Rectal smooth muscle tissue (tissue), 1 donor: ENCODE results near the gene THRB.
"Not testable (repeated sequence)": the region's sequence is repeated elsewhere in the genome, so short reads cannot be mapped to it uniquely, and the experiment has no call there.

ENCODE experiments used
- H3K27ac ChIP-seq: one replicate; pipeline ENCODE4 v1.7.0; 2013; ENCODE audit warnings: low read depth, low read length, inconsistent platforms
- H3K27me3 ChIP-seq: one replicate; pipeline ENCODE4 v1.7.0; 2013; ENCODE audit warnings: low read length; ENCODE audit not compliant: control insufficient read depth, insufficient read depth
- H3K36me3 ChIP-seq: one replicate; pipeline ENCODE4 v1.7.0; 2013; ENCODE audit warnings: low read length; ENCODE audit not compliant: control insufficient read depth, insufficient read depth
- H3K4me1 ChIP-seq: one replicate; pipeline ENCODE4 v1.7.0; 2013; ENCODE audit warnings: low read length; ENCODE audit not compliant: control insufficient read depth, insufficient read depth
- H3K4me3 ChIP-seq: one replicate; pipeline ENCODE4 v1.7.0; 2013; ENCODE audit warnings: low read length
- H3K9ac ChIP-seq: one replicate; pipeline ENCODE4 v1.7.0; 2013; ENCODE audit warnings: low read length

Gene THRB

DNA sequence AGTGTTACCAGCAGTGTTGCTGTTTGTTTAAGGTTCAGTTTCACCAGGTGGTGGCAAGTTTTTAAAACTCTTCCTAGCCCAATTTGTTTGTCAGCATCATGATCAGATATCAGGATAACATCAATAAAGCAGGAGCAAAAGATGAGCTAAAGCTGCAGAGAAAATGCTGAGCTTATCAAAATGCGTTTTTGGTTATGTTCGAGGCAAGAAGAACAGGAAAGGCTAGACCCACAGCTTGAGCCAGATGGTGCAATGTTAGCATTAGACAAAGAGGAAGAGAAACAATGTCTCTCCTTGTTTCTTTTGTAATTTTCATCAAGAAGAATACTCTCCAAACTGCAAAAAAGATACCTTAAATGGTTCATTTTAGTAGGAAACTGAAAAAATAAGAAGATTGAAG is 66.2 kb downstream of the THRB start:
- Histone ChIP-seq H3K9ac (no peak overlapping the region), H3K4me3 (no peak overlapping the region), H3K36me3 (no peaks in the 10 kb centered on the region), H3K4me1 (no peaks in the 10 kb centered on the region), H3K27ac (no peak overlapping the region), H3K27me3 (no peaks in the 10 kb centered on the region)

DNA sequence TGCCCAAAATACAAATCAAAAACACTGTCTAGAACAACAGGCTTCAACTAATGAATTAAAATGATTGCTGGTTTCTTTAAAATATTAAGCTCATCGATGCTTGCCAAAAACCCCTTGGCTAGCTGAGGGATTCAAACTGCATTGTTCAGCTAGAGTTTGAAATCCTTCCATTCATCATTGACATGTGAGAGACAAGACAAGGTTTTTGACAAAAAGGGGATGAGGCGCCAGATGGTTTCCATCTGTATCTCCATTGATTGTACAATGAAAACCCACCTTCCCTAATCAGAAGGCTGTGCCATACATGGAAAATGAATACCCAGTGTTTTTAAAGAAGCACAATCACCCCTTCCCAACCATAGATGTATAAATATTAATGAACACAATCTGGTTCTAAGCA is 67.8 kb downstream of the THRB start:
- Histone ChIP-seq H3K4me3 (no peak overlapping the region), H3K27me3 (no peaks in the 10 kb centered on the region), H3K36me3 (no peaks in the 10 kb centered on the region), H3K4me1 (no peaks in the 10 kb centered on the region), H3K27ac (no peak overlapping the region), H3K9ac (no peak overlapping the region)

DNA sequence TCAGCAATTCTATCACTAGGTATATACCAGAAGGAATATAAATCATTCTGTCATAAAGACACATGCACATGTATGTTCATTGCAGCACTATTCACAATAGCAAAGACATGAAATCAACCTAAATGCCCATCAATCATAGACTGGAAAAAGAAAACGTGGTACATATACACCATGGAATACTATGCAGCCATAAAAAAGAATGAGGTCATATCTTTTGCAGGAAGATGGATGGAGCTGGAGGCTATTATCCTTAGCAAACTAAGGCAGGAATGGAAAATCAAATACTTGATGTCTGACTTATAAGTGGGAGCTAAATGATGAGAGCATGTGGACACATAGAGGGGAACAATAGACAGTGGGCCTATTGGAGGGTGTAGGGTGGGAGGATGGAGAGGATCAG is 73.8 kb downstream of the THRB start:
- not testable (repeated sequence) for H3K36me3 ChIP-seq, H3K4me3 ChIP-seq, H3K27me3 ChIP-seq, H3K9ac ChIP-seq, H3K4me1 ChIP-seq, H3K27ac ChIP-seq

DNA sequence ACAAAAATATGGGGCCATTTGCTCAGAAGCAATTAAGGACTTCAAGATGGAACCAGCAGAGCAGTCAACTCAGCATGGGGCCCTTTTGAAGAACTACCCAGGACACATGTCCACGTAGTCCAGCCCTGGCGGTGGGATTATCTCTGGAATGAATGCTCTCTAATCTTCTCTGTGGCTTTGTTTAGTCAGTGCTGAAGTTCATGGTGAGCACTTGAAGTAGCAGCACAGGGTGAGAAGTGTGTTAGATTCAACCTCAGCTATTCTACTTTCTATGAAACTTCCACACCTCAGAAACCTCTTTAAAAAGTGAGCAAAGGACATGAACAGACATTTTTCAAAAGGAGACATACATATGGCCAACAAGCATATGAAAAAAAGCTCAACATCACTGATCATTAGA is 74.4 kb downstream of the THRB start:
- Histone ChIP-seq H3K27me3 (no peaks in the 10 kb centered on the region), H3K36me3 (no peaks in the 10 kb centered on the region), H3K27ac (no peak overlapping the region), H3K4me1 (no peaks in the 10 kb centered on the region), H3K9ac (no peak overlapping the region), H3K4me3 (no peak overlapping the region)

DNA sequence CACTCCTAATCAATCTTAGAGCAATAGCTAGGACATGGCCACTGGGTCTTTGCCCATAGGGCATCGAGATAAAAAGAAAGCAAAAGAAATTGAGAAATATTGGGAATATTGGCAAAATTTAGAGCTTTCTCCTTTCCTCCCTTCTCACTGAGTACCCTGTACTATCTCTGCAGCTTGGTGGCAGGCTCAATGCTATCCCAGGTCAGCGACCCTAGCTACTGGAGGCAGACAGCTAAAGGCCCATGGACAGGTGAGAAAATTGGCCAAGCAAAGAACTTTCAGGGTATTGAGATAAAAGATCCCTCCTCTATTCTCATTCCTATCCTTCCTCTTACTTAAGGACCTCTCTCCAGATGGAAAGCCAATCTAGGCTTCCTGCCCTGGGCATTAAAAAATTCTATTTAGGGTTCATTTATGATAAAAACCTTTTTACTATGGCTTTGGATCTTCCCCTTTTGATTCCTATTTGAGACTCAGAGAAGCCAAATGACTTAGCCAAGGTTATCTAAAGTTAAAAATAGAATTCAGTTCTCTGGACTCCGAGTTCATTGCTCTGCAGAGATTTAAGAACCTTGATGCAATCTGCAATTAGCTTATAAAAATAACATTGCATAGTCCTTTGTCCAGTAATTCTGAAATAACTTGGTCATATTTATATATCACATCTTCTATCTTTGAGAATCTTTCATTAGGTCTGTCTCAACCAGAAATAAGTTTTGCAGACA is 75.4 kb downstream of the THRB start:
- Histone ChIP-seq H3K9ac (no peak overlapping the region), H3K27me3 (no peaks in the 10 kb centered on the region), H3K36me3 (no peaks in the 10 kb centered on the region), H3K4me3 (no peak overlapping the region), H3K4me1 (no peaks in the 10 kb centered on the region), H3K27ac (no peak overlapping the region)

DNA sequence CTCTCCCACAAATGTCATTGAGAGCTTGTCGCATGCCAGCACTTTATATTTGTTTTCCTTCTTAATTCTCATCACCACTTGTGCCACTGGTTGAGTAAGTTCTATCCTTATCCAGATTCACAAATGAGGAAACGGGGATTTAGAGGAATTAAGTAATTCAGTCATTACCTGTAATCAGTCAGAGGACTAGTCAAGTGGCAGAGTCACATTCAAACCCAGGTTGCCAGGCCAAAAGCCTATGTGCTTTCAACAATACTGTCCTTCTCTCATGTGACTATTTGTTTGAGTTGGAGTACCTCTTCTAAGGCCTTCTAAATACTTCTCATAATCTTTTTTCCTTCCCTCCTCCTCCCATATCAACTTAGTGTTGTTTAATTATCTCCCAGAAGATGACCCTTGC is 76.9 kb downstream of the THRB start:
- no peak overlapping the region for H3K9ac ChIP-seq
- no peak overlapping the region for H3K27ac ChIP-seq
- H3K4me1 ChIP-seq: no peaks in the 10 kb centered on the region

DNA sequence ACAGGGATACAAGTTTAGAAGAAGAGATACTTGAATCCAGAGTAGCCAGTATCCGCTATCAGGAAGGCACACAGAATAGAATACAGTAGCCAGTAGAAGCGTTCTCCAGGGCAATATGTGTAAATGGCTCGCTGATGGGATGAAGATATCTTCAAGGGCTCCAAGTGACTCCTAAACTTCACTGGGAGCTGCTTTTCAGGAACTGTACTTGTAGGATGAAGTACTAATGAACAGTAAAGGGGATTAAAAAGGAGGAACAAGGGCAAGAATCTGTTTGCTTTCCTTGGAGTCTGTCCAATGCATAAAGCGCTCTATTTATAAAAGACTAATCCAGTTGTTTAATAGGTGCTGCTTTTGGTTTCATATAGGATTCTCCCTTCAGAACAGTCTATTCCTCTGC is 78.4 kb downstream of the THRB start:
- H3K27ac ChIP-seq: no peak overlapping the region
- no peak overlapping the region for H3K4me3 ChIP-seq
- H3K9ac ChIP-seq: no peak overlapping the region
- H3K36me3 ChIP-seq: no peaks in the 10 kb centered on the region
- no peaks in the 10 kb centered on the region for H3K27me3 ChIP-seq
- no peaks in the 10 kb centered on the region for H3K4me1 ChIP-seq

More for the DNA sequence above, 76.9 kb downstream of the THRB start:
- no peak overlapping the region for H3K4me3 ChIP-seq
- H3K27me3 ChIP-seq: no peaks in the 10 kb centered on the region
- H3K36me3 ChIP-seq: no peaks in the 10 kb centered on the region

DNA sequence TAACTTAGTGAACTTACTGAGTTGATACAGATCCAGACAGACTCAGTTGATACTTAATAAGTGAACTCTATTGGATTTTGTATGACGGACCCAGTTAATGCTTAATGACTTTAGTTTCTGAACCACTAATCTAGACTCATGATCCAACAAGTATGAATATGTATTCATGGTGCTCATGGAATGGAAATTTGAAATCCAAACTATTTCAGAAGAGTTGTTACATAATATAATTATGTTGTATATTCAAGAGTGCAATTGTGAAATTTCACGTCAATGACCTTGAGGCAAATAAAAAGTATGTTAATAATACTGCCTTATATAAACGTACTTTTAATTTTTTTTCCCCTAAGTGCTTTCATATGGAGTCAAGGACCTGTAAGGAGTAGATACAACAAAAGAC is 78.8 kb downstream of the THRB start:
- H3K9ac ChIP-seq: no peak overlapping the region

DNA sequence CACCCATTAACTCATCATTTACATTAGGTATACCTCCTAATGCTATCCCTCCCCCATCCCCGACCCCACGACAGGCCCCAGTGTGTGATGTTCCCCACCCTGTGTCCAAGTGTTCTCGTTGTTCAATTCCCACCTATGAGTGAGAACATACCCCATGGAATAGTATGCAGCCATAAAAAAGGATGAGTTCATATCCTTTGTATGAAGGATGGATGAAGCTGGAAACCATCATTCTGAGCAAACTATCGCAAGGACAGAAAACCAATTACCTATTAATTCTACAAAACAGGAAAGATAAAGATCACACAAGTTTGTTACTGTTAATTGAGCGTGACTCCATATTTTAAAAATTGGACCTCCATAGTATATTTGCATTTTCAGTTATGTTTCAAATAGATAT is 81.0 kb downstream of the THRB start:
- not testable (repeated sequence) for H3K36me3 ChIP-seq, H3K27ac ChIP-seq, H3K4me3 ChIP-seq, H3K27me3 ChIP-seq, H3K9ac ChIP-seq, H3K4me1 ChIP-seq

More for the DNA sequence above, 78.8 kb downstream of the THRB start:
- H3K27me3 ChIP-seq: no peaks in the 10 kb centered on the region
- H3K4me1 ChIP-seq: no peaks in the 10 kb centered on the region
- no peak overlapping the region for H3K27ac ChIP-seq
- H3K36me3 ChIP-seq: no peaks in the 10 kb centered on the region
- H3K4me3 ChIP-seq: no peak overlapping the region

DNA sequence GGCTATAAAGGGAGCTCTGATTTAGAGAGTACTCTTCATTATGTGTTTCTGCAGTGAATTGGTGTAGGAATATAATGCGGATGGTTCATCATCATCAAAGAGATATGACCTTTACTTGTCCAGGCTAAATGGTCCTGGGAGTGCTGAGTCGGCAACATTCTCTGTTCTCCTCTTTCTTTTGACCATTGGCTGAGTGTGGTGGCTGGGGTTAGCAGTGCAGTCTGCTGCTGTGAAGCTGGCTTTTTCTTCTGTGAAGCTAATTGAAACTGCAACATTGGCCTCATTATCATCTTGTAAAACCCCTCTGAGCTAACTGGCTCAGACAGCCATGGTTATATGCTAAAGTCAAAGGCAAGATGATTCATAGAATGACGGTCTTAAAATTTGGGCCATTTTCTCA is 83.8 kb downstream of the THRB start:
- Histone ChIP-seq H3K4me3 (no peak overlapping the region), H3K4me1 (no peaks in the 10 kb centered on the region), H3K36me3 (no peaks in the 10 kb centered on the region), H3K27ac (no peak overlapping the region), H3K27me3 (no peaks in the 10 kb centered on the region), H3K9ac (no peak overlapping the region)

DNA sequence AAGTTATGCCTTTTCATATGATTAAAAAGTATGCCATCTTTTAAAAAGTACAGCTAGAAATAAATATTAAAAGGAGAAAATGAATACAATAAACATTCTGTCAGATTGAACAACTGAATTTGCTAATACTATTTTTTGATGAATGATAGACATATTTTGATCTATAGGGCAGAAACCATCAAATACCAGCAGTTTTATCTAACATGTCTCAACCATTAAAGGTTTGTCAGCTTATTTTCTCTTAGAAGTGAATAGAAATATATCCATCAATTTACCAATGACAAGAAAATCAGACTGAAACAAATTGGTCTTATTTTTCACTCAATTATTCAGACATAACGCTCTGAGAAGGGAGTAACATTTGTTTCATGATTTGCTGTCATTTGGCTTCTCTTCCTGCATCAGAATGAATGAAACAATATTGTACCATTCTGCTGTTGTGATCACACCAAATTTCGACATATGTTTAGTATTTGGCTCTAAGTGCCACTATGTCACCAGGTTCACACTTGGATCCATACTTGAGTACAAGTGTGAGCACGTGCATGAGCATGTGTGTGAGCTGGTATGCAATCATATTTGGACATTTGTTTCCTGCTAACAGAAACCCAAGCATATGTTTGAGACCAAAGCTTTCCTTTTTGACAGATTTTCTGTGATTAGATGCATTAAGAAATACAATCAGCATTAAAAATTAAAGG is 86.5 kb downstream of the THRB start:
- Histone ChIP-seq H3K36me3 (no peaks in the 10 kb centered on the region), H3K27ac (no peak overlapping the region), H3K4me3 (no peak overlapping the region), H3K27me3 (no peaks in the 10 kb centered on the region), H3K9ac (no peak overlapping the region), H3K4me1 (no peaks in the 10 kb centered on the region)

DNA sequence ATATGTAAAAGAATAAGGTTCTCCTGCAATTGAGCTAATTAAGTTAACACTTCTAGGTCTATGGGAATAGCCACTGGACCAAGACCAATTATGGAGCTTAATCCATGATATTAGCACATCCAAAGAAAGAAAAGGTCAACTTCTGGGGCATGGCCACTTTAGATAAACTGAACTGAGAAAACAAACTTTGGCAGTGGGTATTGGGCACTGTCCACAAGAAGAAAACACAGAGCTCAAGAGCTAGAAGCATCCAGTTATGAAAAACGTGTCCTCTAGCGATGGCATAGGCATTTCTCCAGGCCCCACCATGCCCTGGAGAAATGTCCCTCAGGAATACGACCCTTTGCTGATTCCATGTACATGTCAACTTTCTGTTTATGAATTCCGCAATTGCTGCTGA is 87.8 kb downstream of the THRB start:
- Histone ChIP-seq H3K27me3 (no peaks in the 10 kb centered on the region), H3K4me1 (peaks cover under 1% of the 10 kb centered on the region), H3K4me3 (no peak overlapping the region), H3K27ac (no peak overlapping the region), H3K9ac (no peak overlapping the region), H3K36me3 (no peaks in the 10 kb centered on the region)

DNA sequence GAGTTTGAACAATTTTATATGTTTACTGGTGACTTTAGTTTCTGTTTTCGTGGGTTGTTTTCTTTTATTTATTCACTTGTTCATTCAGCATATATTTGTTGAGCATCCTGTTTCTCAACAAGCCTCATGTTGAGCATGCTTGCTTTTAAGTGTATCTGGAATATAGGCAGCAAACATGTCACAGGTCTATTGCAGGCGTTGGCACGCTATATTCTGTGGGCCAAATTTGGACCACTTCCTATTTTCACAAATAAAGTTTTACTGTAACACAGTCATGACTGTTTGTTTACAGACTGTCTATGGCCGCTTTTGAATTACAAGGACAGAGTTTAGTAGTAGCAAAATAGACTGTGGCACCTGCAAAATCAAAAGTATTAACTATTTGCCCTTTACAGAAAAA is 89.6 kb downstream of the THRB start:
- Histone ChIP-seq H3K27me3 (no peaks in the 10 kb centered on the region), H3K27ac (no peak overlapping the region), H3K9ac (no peak overlapping the region), H3K36me3 (no peaks in the 10 kb centered on the region), H3K4me1 (peaks cover 16% of the 10 kb centered on the region), H3K4me3 (no peak overlapping the region)
